IPS DF 19.7 (cell line): ENCODE measurements around the gene MBP.
"Not testable (repeated sequence)": the region's sequence is repeated elsewhere in the genome, so short reads cannot be mapped to it uniquely, and the experiment has no call there.

Experiments used
- DNase-seq: peaks from one replicate; pipeline ENCODE4 v3.0.0-alpha.2; 2013; ENCODE audit warnings: low read depth, low spot score

Gene MBP

DNA sequence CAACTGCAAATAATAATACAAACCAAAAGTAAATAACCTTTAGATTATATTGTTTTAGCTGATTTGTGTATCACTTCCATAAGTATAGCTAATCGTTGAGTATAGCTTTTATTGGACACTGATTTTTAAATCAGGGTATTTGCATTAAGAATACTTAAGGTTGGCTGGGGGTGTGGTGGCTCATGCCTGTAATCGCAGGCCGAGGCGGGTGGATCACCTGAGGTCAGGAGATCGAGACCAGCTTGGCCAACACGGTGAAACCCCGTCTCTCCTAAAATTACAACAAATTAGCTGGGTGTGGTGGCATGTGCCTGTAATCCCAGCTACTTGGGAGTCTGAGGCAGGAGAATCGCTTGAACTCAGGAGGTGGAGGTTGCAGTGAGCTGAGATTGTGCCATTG, 188.2 kb downstream of the MBP start:
- not testable (repeated sequence) for DNase-seq

DNA sequence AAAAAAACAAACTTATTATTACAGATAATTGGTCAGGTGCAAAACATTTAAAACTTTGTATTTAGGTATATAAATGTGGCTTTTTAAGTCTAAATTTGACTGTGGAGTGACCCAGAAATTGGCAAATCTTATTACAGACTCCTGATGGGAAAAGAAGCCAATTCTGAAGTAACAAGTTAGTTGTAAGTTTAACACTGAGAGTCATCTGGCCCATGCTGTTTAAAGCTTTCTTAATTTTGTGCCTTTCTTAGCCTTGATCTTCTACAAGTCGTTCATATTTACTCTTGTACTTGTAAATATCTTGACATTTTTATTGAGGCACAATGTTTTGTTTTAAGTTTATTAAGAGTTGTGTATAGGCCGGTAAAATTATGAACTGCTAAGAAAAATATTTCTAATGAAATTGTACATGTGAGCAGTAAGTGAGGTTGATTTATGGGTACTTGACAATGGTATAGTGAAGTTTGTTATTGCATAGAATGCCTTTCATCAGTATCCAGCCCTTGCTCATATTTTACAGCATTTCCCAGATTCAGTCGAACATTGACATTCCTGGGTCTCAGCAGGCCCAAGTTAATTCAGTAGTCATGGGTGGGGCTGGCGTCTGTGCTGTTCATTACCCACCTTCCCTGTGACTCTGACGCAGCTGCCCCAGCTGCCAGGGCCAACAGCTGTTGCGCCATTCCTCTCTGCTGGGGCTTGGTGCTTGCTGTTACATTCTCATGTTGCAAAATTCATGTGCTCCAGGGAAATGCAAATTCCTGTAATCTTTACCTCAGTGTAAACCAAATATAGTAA, 188.8 kb downstream of the MBP start:
- no peak for DNase-seq

DNA sequence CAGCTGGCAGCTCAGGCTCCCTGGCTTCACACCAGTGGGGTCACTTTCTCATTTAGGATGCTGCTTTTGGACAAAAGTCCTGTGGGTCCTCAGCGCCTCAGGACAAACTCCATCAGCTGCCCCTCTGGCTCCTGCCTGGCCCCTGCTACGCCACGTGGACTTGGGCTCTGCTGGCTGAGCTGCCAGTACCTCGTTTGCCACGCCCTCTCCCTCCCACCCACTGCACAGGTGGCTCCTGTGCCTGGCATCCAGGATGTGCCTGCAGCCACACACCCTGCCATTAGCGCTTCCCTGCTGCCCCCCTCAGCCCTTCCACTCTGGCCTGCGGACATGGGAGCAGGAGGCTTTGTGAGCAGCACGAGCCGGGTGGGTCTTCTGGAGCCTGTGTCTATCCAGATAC, 191.3 kb downstream of the MBP start:
- no peak for DNase-seq

DNA sequence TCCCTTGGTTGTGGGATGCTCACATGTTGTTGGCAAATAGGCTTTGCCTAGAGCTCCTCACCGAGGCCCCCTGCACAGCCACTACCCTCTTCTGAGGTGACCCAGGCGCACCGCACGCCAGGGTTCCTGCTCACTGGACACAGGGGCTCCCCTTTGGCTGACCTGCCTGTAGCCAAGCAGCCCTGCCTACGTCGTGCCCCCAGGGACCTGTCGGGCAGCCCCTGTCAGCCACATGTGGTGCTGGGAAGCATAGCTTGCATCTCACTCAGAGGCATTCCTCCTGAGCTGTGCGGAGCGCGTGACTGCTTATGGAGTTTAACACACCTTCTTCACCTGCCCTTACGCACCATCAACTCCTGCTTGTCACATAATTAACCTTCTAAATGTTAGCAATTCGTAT, 194.0 kb downstream of the MBP start:
- no peak for DNase-seq

DNA sequence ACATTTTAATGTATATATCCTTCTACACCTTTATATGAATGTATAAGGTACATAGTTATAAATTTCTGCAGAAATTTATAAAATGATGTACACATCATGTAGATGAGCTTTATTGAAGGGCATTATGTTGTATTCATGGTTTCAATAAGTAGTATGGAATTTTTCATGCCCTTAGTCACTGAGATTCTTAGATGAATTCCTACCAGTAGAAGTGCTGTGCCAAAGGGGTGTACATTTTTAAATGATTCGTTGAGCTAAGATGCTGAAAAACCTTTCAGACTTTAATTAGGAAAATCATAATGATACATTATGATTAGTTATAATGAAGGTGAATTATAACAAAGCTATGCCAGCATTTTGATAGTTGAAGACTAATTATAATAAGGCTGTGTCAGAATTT, 195.0 kb downstream of the MBP start:
- no peak for DNase-seq

DNA sequence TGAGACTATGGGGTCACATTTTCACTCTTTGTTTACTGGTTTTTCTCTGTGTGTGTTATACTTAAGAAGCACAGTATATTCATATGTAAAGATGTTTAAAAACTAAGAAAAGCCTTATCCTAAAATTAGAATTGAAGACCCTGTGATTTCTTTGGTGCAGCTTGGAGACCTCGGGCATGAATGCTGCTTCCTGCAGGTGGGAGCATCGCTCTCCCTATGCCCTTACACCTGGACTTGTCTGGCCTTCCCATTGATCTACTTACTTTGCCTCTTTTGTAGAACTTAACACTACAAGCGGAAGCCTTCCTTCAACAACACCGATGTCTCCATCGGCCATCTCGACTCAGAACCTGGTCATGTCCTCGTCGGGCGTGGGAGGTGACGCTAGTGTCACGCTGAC, 195.7 kb downstream of the MBP start:
- DNase-seq: no peak

DNA sequence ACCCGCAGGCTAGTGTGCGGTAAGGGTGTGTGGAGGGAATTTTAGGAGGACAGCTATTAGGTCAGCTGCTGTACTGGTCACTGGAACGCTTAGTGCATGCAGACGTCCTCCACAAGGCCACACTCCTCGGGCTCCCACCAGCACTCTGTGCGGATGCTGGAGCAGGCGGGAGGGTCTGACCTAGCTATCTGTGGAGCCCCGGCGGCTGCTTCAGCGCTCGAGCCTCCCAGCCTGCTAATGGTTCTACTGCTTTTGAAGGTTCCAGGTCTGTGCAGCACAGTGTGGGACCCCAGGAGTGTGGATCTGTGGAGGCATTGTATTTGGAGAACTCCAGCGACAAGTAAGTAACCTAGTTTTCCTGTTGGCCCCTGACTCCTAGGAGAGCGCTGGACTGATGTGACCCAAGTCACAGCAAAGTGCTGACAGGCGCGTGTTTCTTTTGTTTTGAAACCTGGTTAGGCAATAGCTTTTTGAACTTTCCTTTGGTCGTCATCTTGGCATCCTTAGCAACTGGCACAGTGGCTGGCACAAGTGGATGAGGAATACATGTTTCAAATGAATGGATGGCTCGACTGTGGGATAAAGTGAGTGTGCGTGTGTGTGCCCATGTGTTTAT, 196.8 kb downstream of the MBP start:
- no peak for DNase-seq

DNA sequence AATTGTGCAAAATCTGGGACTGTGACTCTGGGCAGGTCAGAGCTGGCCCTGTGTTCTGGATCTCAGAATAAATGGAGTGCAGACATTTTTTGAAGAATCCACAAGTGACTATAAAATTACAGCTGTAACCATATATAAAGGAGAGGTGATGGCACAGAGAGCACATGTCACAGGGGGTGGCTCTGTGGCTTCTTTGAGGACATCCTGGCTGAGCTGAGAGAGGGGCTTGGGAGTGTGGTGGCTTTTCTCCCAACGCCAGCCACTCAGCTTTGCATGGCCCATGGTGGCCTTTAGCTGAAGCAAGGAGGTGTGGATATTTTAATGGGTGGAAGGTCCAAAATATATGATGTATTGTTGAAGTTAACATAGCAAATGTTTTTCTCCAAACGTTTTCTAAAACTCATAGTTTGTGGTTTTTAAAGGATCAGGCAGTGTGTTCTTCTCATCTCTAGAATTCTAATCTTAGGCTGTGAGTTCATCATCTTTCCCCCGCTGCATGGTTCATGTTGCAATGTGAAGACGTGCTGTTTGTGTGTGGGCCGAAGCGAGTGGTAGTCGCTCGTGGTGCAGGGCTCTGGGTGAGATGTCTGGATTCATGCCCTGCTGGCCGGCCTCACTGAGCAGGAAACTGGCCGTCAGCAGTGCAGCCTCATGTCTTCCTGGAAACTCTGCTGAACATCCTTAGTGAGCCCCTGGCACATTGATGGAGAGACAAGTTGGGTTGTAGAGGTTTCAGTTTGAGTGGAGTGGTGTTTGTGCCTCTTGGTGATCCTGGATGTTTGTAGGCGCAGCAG, 200.4 kb downstream of the MBP start:
- DNase-seq: no peak

DNA sequence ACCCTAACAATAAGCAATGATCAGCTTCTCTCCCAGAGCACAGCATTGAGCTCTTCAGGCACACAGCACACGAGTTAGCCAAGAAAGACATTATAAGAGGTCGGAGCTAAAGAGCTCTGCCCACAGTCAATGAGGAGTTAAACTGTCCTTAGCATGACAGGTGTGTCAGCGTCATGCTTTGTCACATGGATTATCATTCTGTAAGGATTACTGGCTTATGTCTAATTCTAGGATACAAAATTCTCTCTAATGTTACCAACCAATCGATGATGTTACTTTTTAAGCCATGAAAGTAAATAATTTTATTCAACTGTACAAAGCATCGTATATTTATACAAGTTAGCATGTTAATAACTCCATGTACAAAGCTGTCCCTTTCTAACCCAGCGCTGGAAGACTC, 201.4 kb downstream of the MBP start:
- no peak for DNase-seq
